NCI-H82 treated with DMSO at 0.1 percent for 48 hours (cell line): ENCODE measurements around the gene ANGPT4.

Source experiments
- DNase-seq: peaks from one replicate; lab custom pipeline; 2025; ENCODE audit not compliant: unreplicated experiment; lab: John Stamatoyannopoulos, UW

The ANGPT4 gene

GRCh38 chr20:916125-916799 is at the start of gene ANGPT4:
Gene ANGPT4, minus strand, starts transcription at chr20:916334. Its CDS starts 120 bp downstream, at chr20:916214.
- DNase-seq: no peak

- no peak for DNase-seq
Observed at GRCh38 chr20:963795-964194, 47.7 kb upstream of the ANGPT4 start.

GRCh38 chr20:962683-963082 is 46.5 kb upstream of the ANGPT4 start:
- no peak for DNase-seq

GRCh38 chr20:962223-962622 is 46.1 kb upstream of the ANGPT4 start:
- no peak for DNase-seq

GRCh38 chr20:961768-962167 is 45.6 kb upstream of the ANGPT4 start:
- no peak for DNase-seq

GRCh38 chr20:959996-960615 is 44.0 kb upstream of the ANGPT4 start:
- no peak for DNase-seq

- DNase-seq: no peak
Observed at GRCh38 chr20:958936-959815, 43.0 kb upstream of the ANGPT4 start.

- no peak for DNase-seq
Observed at GRCh38 chr20:957544-957943, 41.4 kb upstream of the ANGPT4 start.

- DNase-seq: peak; percentile 41
Observed at GRCh38 chr20:956330-956951, 40.3 kb upstream of the ANGPT4 start.

GRCh38 chr20:955656-956055 is 39.5 kb upstream of the ANGPT4 start:
- no peak for DNase-seq

- no peak for DNase-seq
Observed at GRCh38 chr20:955111-955510, 39.0 kb upstream of the ANGPT4 start.

GRCh38 chr20:953742-954141 is 37.6 kb upstream of the ANGPT4 start:
- no peak for DNase-seq

GRCh38 chr20:952196-952795 is 36.2 kb upstream of the ANGPT4 start:
- DNase-seq: no peak

GRCh38 chr20:951384-952169 is 35.4 kb upstream of the ANGPT4 start:
- peak; percentile 76 for DNase-seq

GRCh38 chr20:949717-950116 is 33.6 kb upstream of the ANGPT4 start:
- no peak for DNase-seq

GRCh38 chr20:946826-947225 is 30.7 kb upstream of the ANGPT4 start:
- no peak for DNase-seq

GRCh38 chr20:945841-946240 is 29.7 kb upstream of the ANGPT4 start:
- no peak for DNase-seq

GRCh38 chr20:944774-945410 is 28.8 kb upstream of the ANGPT4 start:
- DNase-seq: no peak

GRCh38 chr20:944148-944547 is 28.0 kb upstream of the ANGPT4 start:
- no peak for DNase-seq

GRCh38 chr20:942611-943010 is 26.5 kb upstream of the ANGPT4 start:
- no peak for DNase-seq
